Measurements from ENCODE around the gene HINT2. TPM values are rescaled to one million over a fixed set of nuclear protein-coding genes. Genes with fewer than 3 reads are reported as not detected.

HINT2 gene
- total and polyA plus RNA-seq, 2 donors (not counting 1 experiment from before 2014, with no cell fraction given), result 31.9 to 33.6 TPM

GRCh38 chr9:35828716-35829083 is 13.9 kb upstream of the HINT2 start, which contains the start of gene FAM221B:
Gene FAM221B (minus strand): TSS chr9:35828732. CDS start chr9:35826161, 2,571 bp downstream.
- CTCF ChIA-PET, result interaction anchor here (0.6 to 6.0 kb wide), 9 partner anchors 8 to 218 kb away, joined by 3 to 141 read pairs (median 4); partner anchors contain the start of genes HINT2 and SPAG8
- no peaks in the 10 kb centered on the region for H3K36me3 ChIP-seq (replicated peaks in 1 of 2; ENCODE audit: control extremely low read depth in 1 of 2, control insufficient read depth in 1 of 2, extremely low read depth in 1 of 2, insufficient read depth in 2 of 2, low read length in 1 of 2)
- peak within 1 kb of the TSS; percentile 60 to 78 for H3K27ac ChIP-seq (ENCODE audit: low read length in 2 of 2)
- intact Hi-C loops (cut with micrococcal nuclease), result loop anchor here (1.0 to 5.0 kb wide), 5 partner anchors 13 to 711 kb away; partner anchors contain the start of genes ATOSB, CCDC107, HINT2 and RMRP
- peak within 1 kb of the TSS; percentile 96 for H3K4me2 ChIP-seq (replicated peaks; ENCODE audit: low read depth, low read length, poor library complexity, severe bottlenecking)
- H3K27ac Mint-ChIP-seq, result peak within 1 kb of the TSS; percentile 89
- H4K20me1 ChIP-seq (ENCODE audit: control insufficient read depth, insufficient read depth, low read length, poor library complexity, severe bottlenecking), result no peaks in the 10 kb centered on the region
- no peaks in the 10 kb centered on the region for H3K27me3 Mint-ChIP-seq
- H3K27me3 ChIP-seq (replicated peaks in 1 of 4; ENCODE audit: control extremely low read depth in 1 of 4, control insufficient read depth in 3 of 4, insufficient read depth in 4 of 4, low read length in 3 of 4), result no peaks in the 10 kb centered on the region
- no peaks in the 10 kb centered on the region for H3K9me3 Mint-ChIP-seq (ENCODE audit: insufficient read depth)
- H3K79me2 ChIP-seq (ENCODE audit: control insufficient read depth, insufficient read depth, low read length), result peaks cover 6% of the 10 kb centered on the region
- POLR2A ChIA-PET, result interaction anchor here (0.9 to 1.1 kb wide), 3 partner anchors 17 to 80 kb away, joined by 3 read pairs; partner anchors contain the start of gene SPAG8
- peaks cover 39% of the 10 kb centered on the region for H3K4me1 Mint-ChIP-seq
- H3K4me3 Mint-ChIP-seq, result peak within 1 kb of the TSS; percentile 96
- H3K9ac ChIP-seq (ENCODE audit: low read length), result peak within 1 kb of the TSS; percentile 86
- no peak for DNase-seq
- peaks cover 19 to 30% of the 10 kb centered on the region in 2 donors for H3K4me1 ChIP-seq (ENCODE audit: control insufficient read depth in 2 of 2, insufficient read depth in 2 of 2, low read length in 2 of 2)
- TF ChIP-seq EZH2 (IDR thresholded peaks at IDR 0.05; ENCODE audit: borderline replicate concordance, insufficient read depth, low read depth, low read length, poor library complexity, severe bottlenecking) (no peak), CTCF (IDR thresholded peaks at IDR 0.05) (no peak)
- H3K9me3 ChIP-seq (ENCODE audit: control extremely low read depth in 1 of 3, control insufficient read depth in 2 of 3, insufficient read depth in 1 of 3, low read length in 2 of 3), result no peaks in the 10 kb centered on the region
- peak within 1 kb of the TSS; percentile 99 for H2AFZ ChIP-seq (ENCODE audit: insufficient read depth, low read depth, low read length, poor library complexity, severe bottlenecking)
- ATAC-seq (ENCODE audit: low read depth), result peak; percentile 6
- WGBS (ENCODE audit: insufficient coverage), result 3% methylated on average over 21 of the region's 21 CpGs
- peak within 1 kb of the TSS; percentile 32 to 80 (median 78) for H3K4me3 ChIP-seq (ENCODE audit: control extremely low read depth in 1 of 5, extremely low read depth in 1 of 5, insufficient read depth in 1 of 5, low read depth in 2 of 5, low read length in 4 of 5)

- no peak for ATAC-seq (ENCODE audit: low read depth)
- Histone ChIP-seq H3K4me2 (replicated peaks; ENCODE audit: low read depth, low read length, poor library complexity, severe bottlenecking) (no peak overlapping the region), H3K4me1 (ENCODE audit: control insufficient read depth in 2 of 2, insufficient read depth in 2 of 2, low read length in 2 of 2) (peaks cover 13 to 23% of the 10 kb centered on the region in 2 donors), H3K79me2 (ENCODE audit: control insufficient read depth, insufficient read depth, low read length) (peaks cover 6% of the 10 kb centered on the region), H3K4me3 (ENCODE audit: control extremely low read depth in 1 of 5, extremely low read depth in 1 of 5, insufficient read depth in 1 of 5, low read depth in 2 of 5, low read length in 4 of 5) (no peak overlapping the region), H3K27ac (ENCODE audit: low read length in 2 of 2) (no peak overlapping the region), H4K20me1 (ENCODE audit: control insufficient read depth, insufficient read depth, low read length, poor library complexity, severe bottlenecking) (no peaks in the 10 kb centered on the region), H3K27me3 (replicated peaks in 1 of 4; ENCODE audit: control extremely low read depth in 1 of 4, control insufficient read depth in 3 of 4, insufficient read depth in 4 of 4, low read length in 3 of 4) (no peaks in the 10 kb centered on the region), H3K36me3 (replicated peaks in 1 of 2; ENCODE audit: control extremely low read depth in 1 of 2, control insufficient read depth in 1 of 2, extremely low read depth in 1 of 2, insufficient read depth in 2 of 2, low read length in 1 of 2) (no peaks in the 10 kb centered on the region), H3K9ac (ENCODE audit: low read length) (no peak overlapping the region), H3K9me3 (ENCODE audit: control extremely low read depth in 1 of 3, control insufficient read depth in 2 of 3, insufficient read depth in 1 of 3, low read length in 2 of 3) (no peaks in the 10 kb centered on the region), H2AFZ (ENCODE audit: insufficient read depth, low read depth, low read length, poor library complexity, severe bottlenecking) (no peak overlapping the region)
- Mint-ChIP-seq H3K27me3 (no peaks in the 10 kb centered on the region), H3K9me3 (ENCODE audit: insufficient read depth) (no peaks in the 10 kb centered on the region), H3K27ac (no peak overlapping the region), H3K4me1 (peaks cover 30% of the 10 kb centered on the region), H3K4me3 (peak overlapping the region; percentile 18)
- WGBS (ENCODE audit: insufficient coverage), result no CpG with 5 or more reads among the region's 3 CpGs
- intact Hi-C loops (cut with micrococcal nuclease), result loop anchor here (5.0 kb wide), 2 partner anchors 170 to 710 kb away; partner anchors contain the start of genes ATOSB, CCDC107 and RMRP
- CTCF ChIA-PET, result interaction anchor here (0.7 to 6.0 kb wide), 17 partner anchors 10 to 180 kb away, joined by 3 to 141 read pairs (median 11); partner anchors contain the start of genes HINT2 and SPAG8
- TF ChIP-seq EZH2 (IDR thresholded peaks at IDR 0.05; ENCODE audit: borderline replicate concordance, insufficient read depth, low read depth, low read length, poor library complexity, severe bottlenecking) (no peak), CTCF (IDR thresholded peaks at IDR 0.05) (no peak)
- no peak for DNase-seq
- POLR2A ChIA-PET, result interaction anchor here (0.7 kb wide), 1 partner anchor 756 kb away, joined by 3 read pairs; no protein-coding TSS in a partner anchor
Measured at GRCh38 chr9:35827486-35827885, 12.6 kb upstream of the HINT2 start.

Measured in B cell (primary cell).